GM12878 (cell line): Measurements from ENCODE around the gene NEU1. TPM values are rescaled to one million over a fixed set of nuclear protein-coding genes. Genes with fewer than 3 reads are reported as not detected.

Source experiments
- ATAC-seq: fragments of 200-7000 bp; cut with Tn5 transposase; 3 replicates; pipeline ENCODE4 v1.9.1; 2020; ENCODE audit warnings: mild to moderate bottlenecking, moderate library complexity
- BruUV-seq: library from RNA; stranded (reverse); fragments of 400-500 nt; replicated peaks from 2 replicates; lab custom pipeline; 2021; lab: Mats Ljungman, UMichigan
- CTCF ChIA-PET: fragments of 300-600 bp; sonication (Branson Sonifier 250); formaldehyde crosslinking; extraction: SDS; loops from one replicate; lab custom pipeline; 2021; ENCODE audit warnings: inconsistent platforms; lab: Yijun Ruan, JAX
- POLR2A ChIA-PET: fragments of 350-600 bp; formaldehyde crosslinking; extraction: SDS; loops from one replicate; lab custom pipeline; 2021; ENCODE audit warnings: inconsistent platforms; lab: Charles Lee
- RAD21 ChIA-PET: fragments of 300-600 bp; sonication (Branson Sonifier 250); formaldehyde crosslinking; loops from one replicate; lab custom pipeline; 2023; ENCODE audit warnings: antibody characterized with exemption; ENCODE audit not compliant: unreplicated experiment; lab: Charles Lee
- SMC1A ChIA-PET: fragments of 300-600 bp; sonication (Branson Sonifier 250); formaldehyde crosslinking; loops from one replicate; lab custom pipeline; 2023; ENCODE audit not compliant: unreplicated experiment, uncharacterized antibody; lab: Charles Lee
- DNase-seq: peaks from one replicate; pipeline ENCODE4 v3.0.0-alpha.2; 2011; ENCODE audit warnings: low read depth, low spot score
- FAIRE-seq: peaks from 3 replicates; lab custom pipeline; 2011; peaks lifted over from hg19 to GRCh38; lab: Jason Lieb, UNC
- H2AFZ ChIP-seq: 2 replicates; pipeline ENCODE4 v1.6.0; 2011; ENCODE audit warnings: low read depth, low read length, control low read depth; ENCODE audit not compliant: control insufficient read depth
- H3K27ac ChIP-seq: 2 replicates; pipeline ENCODE4 v1.5.1; 2011; ENCODE audit warnings: control low read depth; ENCODE audit not compliant: control insufficient read depth, insufficient read depth
- H3K27me3 ChIP-seq, 2 experiments: replicated peaks in 1 of 2; 2 replicates each; pipeline versions ENCODE4 v1.6.0 to v1.6.1; 2011; ENCODE audit warnings: low read length in 1 of 2; ENCODE audit not compliant: control insufficient read depth in 2 of 2, insufficient read depth in 2 of 2
- H3K36me3 ChIP-seq, 2 experiments: 2 replicates each; pipeline ENCODE4 v1.5.1; 2011; ENCODE audit warnings: low read length in 1 of 2; ENCODE audit not compliant: control insufficient read depth in 2 of 2, insufficient read depth in 2 of 2
- H3K4me1 ChIP-seq: 2 replicates; pipeline ENCODE4 v1.6.1; 2011; ENCODE audit warnings: mild to moderate bottlenecking, low read length, moderate library complexity, mixed read lengths; ENCODE audit not compliant: control insufficient read depth, insufficient read depth
- H3K4me2 ChIP-seq: 2 replicates; pipeline ENCODE4 v1.6.0; 2011; ENCODE audit warnings: control low read depth; ENCODE audit not compliant: control insufficient read depth, insufficient read depth
- H3K4me3 ChIP-seq: fragments of 200-600 bp; sonication (generic); 2 replicates; pipeline ENCODE4 v1.5.1; 2016
- H3K79me2 ChIP-seq: 2 replicates; pipeline ENCODE4 v1.6.0; 2011; ENCODE audit warnings: low read length; ENCODE audit not compliant: control insufficient read depth, insufficient read depth
- H3K9ac ChIP-seq: 2 replicates; pipeline ENCODE4 v1.8.0; 2011; ENCODE audit warnings: low read length, control low read depth, mixed read lengths; ENCODE audit not compliant: control insufficient read depth, insufficient read depth
- H3K9me3 ChIP-seq: replicated peaks from 3 replicates; pipeline ENCODE4 v1.5.1; 2011; ENCODE audit warnings: mild to moderate bottlenecking, low read length; ENCODE audit not compliant: control insufficient read depth, insufficient read depth
- H4K20me1 ChIP-seq: 2 replicates; pipeline ENCODE4 v1.6.0; 2011; ENCODE audit not compliant: control insufficient read depth, insufficient read depth
- BACH1 ChIP-seq: fragments of 450-650 bp; IDR thresholded peaks from 2 replicates; pipeline ENCODE4 v1.6.1; 2017; ENCODE audit warnings: mild to moderate bottlenecking, borderline replicate concordance
- BCL11A ChIP-seq: IDR thresholded peaks from 2 replicates; pipeline ENCODE4 v1.6.1; 2011; ENCODE audit warnings: low read depth, low read length
- E4F1 ChIP-seq: fragments of 450-650 bp; IDR thresholded peaks from 2 replicates; pipeline ENCODE4 v1.6.1; 2018; ENCODE audit warnings: borderline replicate concordance, mild to moderate bottlenecking; ENCODE audit not compliant: partially characterized antibody
- MYC ChIP-seq: IDR thresholded peaks from 2 replicates; pipeline ENCODE4 v1.6.1; 2011; ENCODE audit warnings: mild to moderate bottlenecking, low read length, moderate library complexity, inconsistent platforms; ENCODE audit not compliant: insufficient read depth, insufficient replicate concordance, insufficient read length, severe bottlenecking
- NBN ChIP-seq: fragments of 450-650 bp; IDR thresholded peaks from 2 replicates; pipeline ENCODE4 v1.6.1; 2016
- NFYB ChIP-seq: IDR thresholded peaks from 2 replicates; pipeline ENCODE4 v1.6.1; 2011; ENCODE audit warnings: low read depth, mild to moderate bottlenecking, low read length, improper control_type of control experiment, moderate library complexity; ENCODE audit not compliant: insufficient read depth
- POLR2A ChIP-seq: IDR thresholded peaks from 2 replicates; pipeline ENCODE4 v1.6.1; 2011; ENCODE audit warnings: low read depth, mild to moderate bottlenecking, low read length
- POU2F2 ChIP-seq: IDR thresholded peaks from 3 replicates; pipeline ENCODE4 v1.6.1; 2011; ENCODE audit warnings: low read depth, mild to moderate bottlenecking, low read length, borderline replicate concordance
- RBBP5 ChIP-seq: fragments of 200-600 bp; sonication (generic); conservative IDR thresholded peaks from 2 replicates; pipeline ENCODE4 v1.6.1; 2016
- RELA ChIP-seq: fragments of 450-650 bp; IDR thresholded peaks from 2 replicates; pipeline ENCODE4 v1.8.0; 2014; ENCODE audit warnings: borderline replicate concordance; ENCODE audit not compliant: partially characterized antibody
- RUNX3 ChIP-seq: IDR thresholded peaks from 2 replicates; pipeline ENCODE4 v1.6.1; 2012; ENCODE audit warnings: low read length, inconsistent platforms
- SUZ12 ChIP-seq: fragments of 200-600 bp; sonication (generic); IDR thresholded peaks from one replicate; pipeline ENCODE4 v1.6.1; 2018; ENCODE audit warnings: antibody characterized with exemption, mild to moderate bottlenecking; ENCODE audit not compliant: unreplicated experiment
- TARDBP ChIP-seq: IDR thresholded peaks from 2 replicates; pipeline ENCODE4 v1.6.1; 2016; ENCODE audit warnings: borderline replicate concordance
- ZBED1 ChIP-seq: IDR thresholded peaks from 2 replicates; pipeline ENCODE4 v1.6.1; 2016; ENCODE audit warnings: borderline replicate concordance
- ZNF384 ChIP-seq: IDR thresholded peaks from 2 replicates; pipeline ENCODE4 v1.6.1; 2012; ENCODE audit warnings: low read depth, mild to moderate bottlenecking, low read length, improper control_type of control experiment, borderline replicate concordance
- WGBS: methylation state at CpG from one replicate; pipeline ENCODE4 v1.1.6; 2016; ENCODE audit warnings: low lambda C conversion rate; ENCODE audit not compliant: insufficient replicate concordance, insufficient coverage; ENCODE audit errors: missing lambda C conversion rate; 5-methylcytosine and 5-hydroxymethylcytosine counted together
- in situ Hi-C: fragments of 300-500 bp; cut with MboI; formaldehyde crosslinking; loops from 9 replicates; pipeline ENCODE4 v1.14.3; 2018; ENCODE audit warnings: mixed read lengths
- intact Hi-C: fragments of 100-400 bp; cut with micrococcal nuclease; formaldehyde crosslinking; loops from one replicate; pipeline ENCODE4 v1.14.2; 2022; ENCODE audit not compliant: unreplicated experiment
- polyA plus RNA-seq, 11 experiments: library from polyadenylated mRNA; depleted of rRNA in 4 of 11; unstranded in 6 of 11; stranded (reverse) in 5 of 11; fragments of >200 nt; fragmentation: Nextera tagmentation in 4 of 11; fragmentation: Illumina TruSeq in 1 of 11; extraction: Ambion mirVana in 4 of 11; extraction: Trizol in 1 of 11; gene quantifications; 1 replicate in 1 of 11; 2 replicates in 10 of 11; pipeline versions ENCODE4 v1.2.1 to v1.2.3, GENCODE V29; 2011 to 2016; ENCODE audit warnings: inconsistent platforms in 2 of 11, missing spikeins in 2 of 11, low read depth in 1 of 11
- total RNA-seq, 4 experiments: library from RNA; depleted of rRNA in 3 of 4; stranded (reverse); fragments of >200 nt in 3 of 4; fragmentation: Illumina TruSeq in 1 of 4; extraction: Trizol in 1 of 4; gene quantifications; 2 replicates each; pipeline versions ENCODE4 v1.2.1 to v1.2.3, GENCODE V29; 2013 to 2021
- TF ChIP-seq, protein P1 (sequence below): fragments of 450-650 bp; IDR thresholded peaks from 2 replicates; pipeline ENCODE4 v1.6.1; 2014; ENCODE audit warnings: mild to moderate bottlenecking
- TF ChIP-seq, protein P2 (sequence below): IDR thresholded peaks from 2 replicates; pipeline ENCODE4 v1.6.1; 2012; ENCODE audit warnings: low read depth, low read length, improper control_type of control experiment
- TF ChIP-seq, protein P3 (sequence below): fragments of 450-650 bp; IDR thresholded peaks from 2 replicates; pipeline ENCODE4 v1.6.1; 2017; ENCODE audit warnings: borderline replicate concordance
- TF ChIP-seq, protein P4 (sequence below): IDR thresholded peaks from 2 replicates; pipeline ENCODE4 v1.6.1; 2011; ENCODE audit warnings: low read depth, mild to moderate bottlenecking, low read length, moderate library complexity, borderline replicate concordance; ENCODE audit errors: extremely low read depth

NEU1 gene
- total and polyA plus RNA-seq, 10 of the 15 experiments (the other 5 are each of a cell fraction or from before 2014, with no cell fraction given): 7.2 to 26.9 (median 21.6) TPM

DNA sequence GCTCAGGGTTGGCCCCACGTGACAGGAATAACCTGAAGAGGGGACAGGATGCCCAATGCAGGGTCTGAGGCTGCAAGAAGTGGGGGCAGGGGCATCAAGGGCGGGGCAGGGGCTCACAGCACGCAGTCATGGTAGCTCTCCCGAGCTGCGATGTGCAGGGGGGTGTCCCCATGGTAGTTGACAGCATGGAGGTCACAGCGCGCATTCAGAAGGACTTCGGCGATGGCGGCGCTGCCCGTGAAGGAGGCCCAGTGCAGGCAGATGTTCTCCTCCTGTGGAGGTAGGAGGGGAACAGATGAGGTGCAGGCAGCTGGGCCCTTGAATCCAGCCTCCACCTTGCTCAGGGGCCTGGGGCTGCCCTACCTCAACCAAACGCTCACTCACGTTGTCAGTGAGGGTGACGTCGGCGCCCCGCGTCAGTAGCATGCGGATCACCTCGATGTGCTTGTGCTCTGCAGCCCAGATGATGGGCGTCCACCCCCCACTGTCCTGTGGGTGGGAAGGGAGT is 22.0 kb upstream of the NEU1 start:
- H4K20me1 ChIP-seq: no peaks in the 10 kb centered on the region
- ChIA-PET RAD21 (no interaction called here), CTCF (interaction anchor here (1.6 to 2.0 kb wide), 2 partner anchors 9 to 14 kb away, joined by 5 to 7 read pairs; partner anchors contain the start of gene EHMT2), SMC1A (no interaction called here), POLR2A (interaction anchor here (0.6 kb wide), 1 partner anchor 175 kb away, joined by 3 read pairs; no protein-coding TSS in a partner anchor)
- H2AFZ ChIP-seq: no peak overlapping the region
- H3K4me1 ChIP-seq: no peaks in the 10 kb centered on the region
- in situ Hi-C loops: no loop called here
- ATAC-seq: no peak
- no peak overlapping the region for H3K9ac ChIP-seq
- no peaks in the 10 kb centered on the region for H3K9me3 ChIP-seq
- H3K27ac ChIP-seq: no peak overlapping the region
- H3K36me3 ChIP-seq: peaks cover 11 to 41% of the 10 kb centered on the region in 2 experiments; a peak in 3 of 4 replicates
- H3K79me2 ChIP-seq: no peaks in the 10 kb centered on the region
- H3K4me3 ChIP-seq: no peak overlapping the region
- FAIRE-seq: no peak
- DNase-seq: no peak
- no peaks in the 10 kb centered on the region for H3K27me3 ChIP-seq
- no peak overlapping the region for H3K4me2 ChIP-seq
- intact Hi-C loops: no loop called here
- TF ChIP-seq, protein P1, sequence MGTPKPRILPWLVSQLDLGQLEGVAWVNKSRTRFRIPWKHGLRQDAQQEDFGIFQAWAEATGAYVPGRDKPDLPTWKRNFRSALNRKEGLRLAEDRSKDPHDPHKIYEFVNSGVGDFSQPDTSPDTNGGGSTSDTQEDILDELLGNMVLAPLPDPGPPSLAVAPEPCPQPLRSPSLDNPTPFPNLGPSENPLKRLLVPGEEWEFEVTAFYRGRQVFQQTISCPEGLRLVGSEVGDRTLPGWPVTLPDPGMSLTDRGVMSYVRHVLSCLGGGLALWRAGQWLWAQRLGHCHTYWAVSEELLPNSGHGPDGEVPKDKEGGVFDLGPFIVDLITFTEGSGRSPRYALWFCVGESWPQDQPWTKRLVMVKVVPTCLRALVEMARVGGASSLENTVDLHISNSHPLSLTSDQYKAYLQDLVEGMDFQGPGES: no peak
- TF ChIP-seq, protein P2, sequence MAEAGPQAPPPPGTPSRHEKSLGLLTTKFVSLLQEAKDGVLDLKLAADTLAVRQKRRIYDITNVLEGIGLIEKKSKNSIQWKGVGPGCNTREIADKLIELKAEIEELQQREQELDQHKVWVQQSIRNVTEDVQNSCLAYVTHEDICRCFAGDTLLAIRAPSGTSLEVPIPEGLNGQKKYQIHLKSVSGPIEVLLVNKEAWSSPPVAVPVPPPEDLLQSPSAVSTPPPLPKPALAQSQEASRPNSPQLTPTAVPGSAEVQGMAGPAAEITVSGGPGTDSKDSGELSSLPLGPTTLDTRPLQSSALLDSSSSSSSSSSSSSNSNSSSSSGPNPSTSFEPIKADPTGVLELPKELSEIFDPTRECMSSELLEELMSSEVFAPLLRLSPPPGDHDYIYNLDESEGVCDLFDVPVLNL: no peak
- TF ChIP-seq RBBP5: no peak
- TF ChIP-seq, protein P3, sequence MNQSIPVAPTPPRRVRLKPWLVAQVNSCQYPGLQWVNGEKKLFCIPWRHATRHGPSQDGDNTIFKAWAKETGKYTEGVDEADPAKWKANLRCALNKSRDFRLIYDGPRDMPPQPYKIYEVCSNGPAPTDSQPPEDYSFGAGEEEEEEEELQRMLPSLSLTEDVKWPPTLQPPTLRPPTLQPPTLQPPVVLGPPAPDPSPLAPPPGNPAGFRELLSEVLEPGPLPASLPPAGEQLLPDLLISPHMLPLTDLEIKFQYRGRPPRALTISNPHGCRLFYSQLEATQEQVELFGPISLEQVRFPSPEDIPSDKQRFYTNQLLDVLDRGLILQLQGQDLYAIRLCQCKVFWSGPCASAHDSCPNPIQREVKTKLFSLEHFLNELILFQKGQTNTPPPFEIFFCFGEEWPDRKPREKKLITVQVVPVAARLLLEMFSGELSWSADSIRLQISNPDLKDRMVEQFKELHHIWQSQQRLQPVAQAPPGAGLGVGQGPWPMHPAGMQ: no peak
- TF ChIP-seq E4F1: no peak
- TF ChIP-seq ZNF384: no peak
- TF ChIP-seq POLR2A: no peak
- no peak for TF ChIP-seq MYC
- no peak for TF ChIP-seq SUZ12
- TF ChIP-seq RELA: no peak
- no peak for TF ChIP-seq TARDBP
- TF ChIP-seq ZBED1: no peak
- TF ChIP-seq, protein P4, sequence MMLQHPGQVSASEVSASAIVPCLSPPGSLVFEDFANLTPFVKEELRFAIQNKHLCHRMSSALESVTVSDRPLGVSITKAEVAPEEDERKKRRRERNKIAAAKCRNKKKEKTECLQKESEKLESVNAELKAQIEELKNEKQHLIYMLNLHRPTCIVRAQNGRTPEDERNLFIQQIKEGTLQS: no peak
- no peak for TF ChIP-seq RUNX3
- TF ChIP-seq NBN: no peak
- no peak for TF ChIP-seq BCL11A
- TF ChIP-seq BACH1: no peak
- no peak for TF ChIP-seq POU2F2
- TF ChIP-seq NFYB: no peak
- WGBS: 96% methylated on average over 21 of the region's 22 CpGs
- no TSS peak for BruUV-seq
